Activated B cell treated with CpG ODN at 0.5 μM for 24 hours (primary cell): ENCODE results near the gene TRPM5. TPM values are rescaled to one million over a fixed set of nuclear protein-coding genes. Genes with fewer than 3 reads are reported as not detected.
A peak's percentile ranks its signal among the peaks of the same experiment; 100 is the strongest.

Experiments used
- ATAC-seq: fragments of 200-7000 bp; cut with Tn5 transposase; one replicate; pipeline ENCODE4 v1.10.0; 2021; ENCODE audit warnings: low read depth, mild to moderate bottlenecking, moderate library complexity
- CTCF ChIA-PET: fragments of 350-600 bp; sonication (Branson Sonifier 250); formaldehyde crosslinking; loops from one replicate; lab custom pipeline; 2021; ENCODE audit warnings: antibody characterized with exemption; lab: Charles Lee
- POLR2A ChIA-PET: fragments of 350-600 bp; sonication (Branson Sonifier 250); formaldehyde crosslinking; loops from one replicate; lab custom pipeline; 2021; ENCODE audit warnings: antibody characterized with exemption; lab: Charles Lee
- DNase-seq: peaks from one replicate; pipeline ENCODE4 v3.0.0; 2022
- H3K27ac Mint-ChIP-seq: one replicate; pipeline ENCODE4 v1.8.0; 2020; ENCODE audit warnings: mixed read lengths
- H3K27me3 Mint-ChIP-seq: one replicate; pipeline ENCODE4 v1.8.0; 2021; ENCODE audit warnings: mixed read lengths
- H3K36me3 Mint-ChIP-seq: one replicate; pipeline ENCODE4 v1.8.0; 2021; ENCODE audit warnings: low read depth, mixed read lengths
- H3K4me1 Mint-ChIP-seq: one replicate; pipeline ENCODE4 v1.8.0; 2021; ENCODE audit warnings: mixed read lengths
- H3K4me3 Mint-ChIP-seq: one replicate; pipeline ENCODE4 v1.8.0; 2020; ENCODE audit warnings: mild to moderate bottlenecking, mixed read lengths
- H3K9me3 Mint-ChIP-seq: one replicate; pipeline ENCODE4 v1.8.0; 2020; ENCODE audit warnings: mixed read lengths
- intact Hi-C: fragments of 100-400 bp; cut with micrococcal nuclease; formaldehyde crosslinking; loops from one replicate; pipeline ENCODE4 v1.15.1; 2024
- total RNA-seq: library from RNA; stranded (reverse); gene quantifications from 2 replicates; pipeline ENCODE4 v1.2.3, GENCODE V29; 2022
- TF ChIP-seq, protein P1 (sequence below): fragments of 200-600 bp; IDR thresholded peaks from one replicate; pipeline ENCODE4 v1.8.0; 2022; ENCODE audit warnings: antibody characterized with exemption, mild to moderate bottlenecking

TRPM5 gene
- total RNA-seq, result not detected in 2 replicates

DNA sequence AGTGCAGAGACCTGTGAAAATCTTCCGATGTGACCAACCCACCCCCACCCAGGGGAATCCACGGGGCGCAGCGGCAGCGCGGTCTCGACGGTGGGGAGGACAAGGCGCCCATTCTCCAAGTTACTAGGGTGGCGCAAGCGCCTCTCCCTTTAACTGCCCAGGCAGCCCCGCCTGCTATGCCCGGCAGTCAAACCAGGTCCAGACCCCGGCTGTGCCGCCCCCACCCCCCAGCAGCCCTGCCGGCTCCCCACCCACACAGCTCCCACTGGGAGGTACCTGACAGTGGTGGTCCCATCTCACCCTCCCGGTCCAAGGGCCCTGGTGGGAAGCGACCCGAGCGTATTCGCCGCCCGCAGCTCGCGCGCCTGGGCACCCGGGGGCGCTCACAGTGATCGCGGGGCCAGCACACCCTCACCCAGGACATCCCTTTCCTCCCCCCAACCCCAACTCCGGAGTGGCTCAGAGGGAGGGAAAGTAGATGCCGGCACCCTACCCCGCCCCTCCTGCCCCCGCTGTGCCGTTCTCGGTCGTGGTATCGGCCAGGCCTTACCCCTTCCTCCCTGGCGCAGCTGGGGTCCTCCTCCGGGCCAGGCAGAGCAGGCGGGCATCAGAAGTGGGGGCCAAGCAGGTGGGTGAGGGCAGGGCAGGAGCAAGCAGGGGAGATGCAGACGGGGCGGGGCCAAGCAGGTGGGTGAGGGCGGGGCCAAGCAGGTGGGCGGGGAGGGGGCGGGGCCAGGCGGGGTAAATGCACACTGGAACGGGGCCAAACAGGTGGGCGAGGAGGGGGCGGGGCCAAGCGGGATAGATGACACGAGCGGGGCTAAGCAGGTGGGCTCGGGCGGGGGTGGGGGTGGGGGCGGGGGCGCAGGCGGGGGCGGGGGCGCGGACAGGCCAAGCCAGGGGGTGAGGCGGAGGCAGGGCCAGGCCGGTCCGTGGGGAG, at the start of gene TRPM5:
Gene TRPM5 (minus strand): TSS at position 634 of the 940 bp plus-strand sequence. CDS start 21,478 bp downstream, outside the sequence.
- Mint-ChIP-seq H3K27me3 (no peaks in the 10 kb centered on the region), H3K4me1 (peaks cover 38% of the 10 kb centered on the region), H3K4me3 (peak within 1 kb of the TSS; percentile 85), H3K36me3 (no peaks in the 10 kb centered on the region), H3K27ac (peak within 1 kb of the TSS; percentile 65), H3K9me3 (peaks cover 3% of the 10 kb centered on the region)
- peak; percentile 56 for ATAC-seq
- intact Hi-C loops, result loop anchor here (5.0 to 10.0 kb wide), 2 partner anchors 443 to 551 kb away; partner anchors contain the start of genes CDKN1C and NAP1L4
- peak; percentile 66 for DNase-seq
- POLR2A ChIA-PET, result interaction anchor here (1.0 kb wide), 1 partner anchor 82 kb away, joined by 3 read pairs; no protein-coding TSS in a partner anchor
- TF ChIP-seq, protein P1, sequence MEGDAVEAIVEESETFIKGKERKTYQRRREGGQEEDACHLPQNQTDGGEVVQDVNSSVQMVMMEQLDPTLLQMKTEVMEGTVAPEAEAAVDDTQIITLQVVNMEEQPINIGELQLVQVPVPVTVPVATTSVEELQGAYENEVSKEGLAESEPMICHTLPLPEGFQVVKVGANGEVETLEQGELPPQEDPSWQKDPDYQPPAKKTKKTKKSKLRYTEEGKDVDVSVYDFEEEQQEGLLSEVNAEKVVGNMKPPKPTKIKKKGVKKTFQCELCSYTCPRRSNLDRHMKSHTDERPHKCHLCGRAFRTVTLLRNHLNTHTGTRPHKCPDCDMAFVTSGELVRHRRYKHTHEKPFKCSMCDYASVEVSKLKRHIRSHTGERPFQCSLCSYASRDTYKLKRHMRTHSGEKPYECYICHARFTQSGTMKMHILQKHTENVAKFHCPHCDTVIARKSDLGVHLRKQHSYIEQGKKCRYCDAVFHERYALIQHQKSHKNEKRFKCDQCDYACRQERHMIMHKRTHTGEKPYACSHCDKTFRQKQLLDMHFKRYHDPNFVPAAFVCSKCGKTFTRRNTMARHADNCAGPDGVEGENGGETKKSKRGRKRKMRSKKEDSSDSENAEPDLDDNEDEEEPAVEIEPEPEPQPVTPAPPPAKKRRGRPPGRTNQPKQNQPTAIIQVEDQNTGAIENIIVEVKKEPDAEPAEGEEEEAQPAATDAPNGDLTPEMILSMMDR, result no peak
- CTCF ChIA-PET, result interaction anchor here (1.0 to 1.5 kb wide), 2 partner anchors 87 to 89 kb away, joined by 3 to 4 read pairs; no protein-coding TSS in a partner anchor

DNA sequence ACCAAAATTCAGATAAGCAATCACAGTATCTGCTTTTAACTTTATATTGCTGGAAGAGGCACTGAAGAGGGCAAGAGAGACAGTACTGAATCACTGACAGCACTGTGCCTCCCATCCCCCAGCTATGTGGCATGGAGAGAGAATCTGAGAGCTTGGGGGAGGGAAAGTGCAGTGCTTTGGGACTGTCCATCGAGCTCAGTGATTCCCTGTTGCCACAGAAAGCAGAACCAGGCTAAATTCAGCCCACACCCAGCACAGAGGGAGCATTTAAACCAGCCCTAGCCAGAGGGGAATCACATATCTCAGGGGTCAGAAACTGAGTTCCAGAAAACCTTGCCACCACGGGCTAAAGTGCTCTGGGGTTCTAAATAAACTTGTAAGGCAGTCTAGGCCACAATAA, 44.8 kb upstream of the TRPM5 start:
- Mint-ChIP-seq H3K27ac (no peak overlapping the region), H3K4me3 (no peak overlapping the region), H3K36me3 (peaks cover 69% of the 10 kb centered on the region), H3K4me1 (peaks cover 3% of the 10 kb centered on the region), H3K27me3 (no peaks in the 10 kb centered on the region), H3K9me3 (peaks cover 38% of the 10 kb centered on the region)
- no peak for DNase-seq
- intact Hi-C loops, result no loop called here
- no peak for ATAC-seq
- CTCF ChIA-PET, result no interaction called here
- POLR2A ChIA-PET, result no interaction called here
- TF ChIP-seq, protein P1, result no peak

DNA sequence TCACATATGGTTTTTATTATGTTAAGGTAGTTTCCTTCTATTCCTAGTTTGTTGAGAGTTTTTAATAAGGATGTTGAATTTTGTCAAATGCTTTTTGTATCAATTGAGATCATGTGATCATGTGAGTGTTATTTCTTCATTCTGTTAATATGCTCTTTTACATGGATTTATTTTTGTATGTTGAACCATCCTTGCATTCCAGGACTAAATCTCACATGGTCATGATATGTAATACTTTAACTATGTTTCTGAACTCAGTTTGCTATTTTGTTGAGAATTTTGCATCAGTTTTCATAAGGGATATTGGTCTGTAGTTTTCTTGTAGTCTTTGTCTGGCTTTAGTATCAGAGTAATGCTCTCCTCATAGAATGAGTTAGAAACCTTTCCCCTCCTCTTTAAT, 43.7 kb upstream of the TRPM5 start:
- no peak overlapping the region for H3K27ac Mint-ChIP-seq
- no peak overlapping the region for H3K4me3 Mint-ChIP-seq
- intact Hi-C loops, result no loop called here
- CTCF ChIA-PET, result no interaction called here
- no peak for ATAC-seq
- no peaks in the 10 kb centered on the region for H3K27me3 Mint-ChIP-seq
- TF ChIP-seq, protein P1, result no peak
- H3K9me3 Mint-ChIP-seq, result peaks cover 35% of the 10 kb centered on the region
- H3K4me1 Mint-ChIP-seq, result peaks cover 5% of the 10 kb centered on the region
- DNase-seq, result no peak
- H3K36me3 Mint-ChIP-seq, result peaks cover 63% of the 10 kb centered on the region
- POLR2A ChIA-PET, result interaction anchor here (0.6 kb wide), 1 partner anchor 186 kb away, joined by 9 read pairs; the partner anchor contains the start of genes C11orf21 and TSPAN32

GRCh38 chr11:2484576-2485125, 40.3 kb upstream of the TRPM5 start:
- Mint-ChIP-seq H3K4me1 (peaks cover 29% of the 10 kb centered on the region), H3K9me3 (peaks cover 33% of the 10 kb centered on the region), H3K36me3 (peaks cover 55% of the 10 kb centered on the region), H3K27ac (no peak overlapping the region), H3K27me3 (no peaks in the 10 kb centered on the region), H3K4me3 (no peak overlapping the region)
- ATAC-seq (no peak), DNase-seq (no peak)
- intact Hi-C loops, result no loop called here
- TF ChIP-seq, protein P1, result no peak
- ChIA-PET POLR2A (no interaction called here), CTCF (no interaction called here)

DNA sequence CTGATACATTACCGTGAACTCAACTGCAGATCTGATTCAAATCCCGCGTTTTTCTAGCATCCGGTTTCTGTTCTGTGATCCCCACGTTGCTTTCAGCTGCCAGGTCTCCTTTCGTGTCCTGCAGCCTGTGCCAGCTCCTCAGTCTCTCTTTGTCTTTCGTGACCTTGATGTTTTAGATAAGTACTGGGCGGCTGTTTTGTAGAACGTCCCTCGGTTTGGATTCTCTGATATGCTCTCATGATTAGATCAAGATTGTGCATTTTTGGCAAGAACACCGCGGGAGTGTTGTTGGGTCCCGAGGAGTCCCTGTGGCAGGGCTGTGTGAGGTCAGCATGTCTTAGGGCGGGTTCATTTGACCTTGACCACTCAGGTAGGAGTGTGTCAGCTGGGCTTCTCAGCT, 39.1 kb upstream of the TRPM5 start:
- H3K9me3 Mint-ChIP-seq, result peaks cover 33% of the 10 kb centered on the region
- peaks cover 29% of the 10 kb centered on the region for H3K4me1 Mint-ChIP-seq
- peaks cover 51% of the 10 kb centered on the region for H3K36me3 Mint-ChIP-seq
- POLR2A ChIA-PET, result no interaction called here
- CTCF ChIA-PET, result no interaction called here
- H3K27ac Mint-ChIP-seq, result no peak overlapping the region
- intact Hi-C loops, result no loop called here
- no peak overlapping the region for H3K4me3 Mint-ChIP-seq
- ATAC-seq, result no peak
- no peaks in the 10 kb centered on the region for H3K27me3 Mint-ChIP-seq
- TF ChIP-seq, protein P1, result no peak
- no peak for DNase-seq
